ENCODE results near the gene GART. TPM values are rescaled to one million over a fixed set of nuclear protein-coding genes. Genes with fewer than 3 reads are reported as not detected.
"Not testable (repeated sequence)": the region's sequence is repeated elsewhere in the genome, so short reads cannot be mapped to it uniquely, and the experiment has no call there.

The GART gene
- total RNA-seq (2014; rRNA removed): 131 and 156 TPM in 2 replicates
- 34.7 TPM for polyA plus RNA-seq (2012)

DNA sequence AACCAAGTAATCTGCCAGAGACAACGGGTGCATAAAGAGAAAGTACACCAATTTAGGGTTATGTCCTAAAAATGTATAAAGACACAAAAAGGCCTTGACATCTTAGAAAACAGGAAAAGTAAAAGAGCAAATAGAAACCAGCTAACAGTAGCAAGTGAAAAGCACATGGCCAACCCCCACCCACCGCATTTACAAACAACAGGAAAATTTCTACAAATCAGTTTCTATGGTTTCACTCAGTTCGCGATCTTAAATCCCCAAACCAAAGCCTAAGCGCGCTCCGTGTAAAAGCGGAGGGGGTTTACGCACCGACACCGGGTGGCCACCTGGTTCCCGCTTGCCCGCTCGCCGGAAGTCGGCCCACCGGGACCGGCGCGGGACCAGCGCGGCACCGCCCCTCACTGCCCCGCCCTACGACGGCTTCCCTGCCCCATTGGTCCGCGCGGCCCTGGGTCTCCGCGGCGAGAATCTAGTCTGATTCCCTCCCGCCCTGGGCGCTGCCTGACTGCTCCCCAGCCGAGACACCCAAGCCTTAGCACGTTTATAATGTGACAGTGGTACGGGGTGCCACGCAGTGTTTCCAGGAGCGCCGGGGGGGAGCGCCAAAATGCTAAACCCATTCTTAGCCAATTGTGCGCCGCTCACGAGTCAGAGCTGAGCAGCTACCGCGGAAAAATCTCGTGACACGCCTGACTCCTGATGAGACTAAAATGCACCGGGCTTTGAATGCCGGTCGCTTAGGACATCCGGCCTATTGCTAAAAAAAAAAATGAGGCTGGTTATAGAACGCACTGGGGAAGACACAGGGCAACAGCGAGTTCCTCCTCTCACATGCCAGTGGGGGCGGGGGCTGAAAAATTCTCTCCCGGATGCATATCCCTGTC lies at the start of gene GART:
TSS of gene GART (minus strand) at position 362 of the 884 bp plus-strand sequence. CDS start 2,802 bp downstream, outside the sequence.
- peak; percentile 70 for DNase-seq (ENCODE audit: low read depth)

GRCh38 chr21:33588485-33589335 lies 46.8 kb upstream of the GART start, which contains the start of gene DONSON:
Gene DONSON (minus strand): TSS chr21:33588684. CDS start chr21:33588641, 43 bp downstream.
- peak; percentile 79 for DNase-seq (ENCODE audit: low read depth)

- peak; percentile 40 for DNase-seq (ENCODE audit: low read depth)
These were observed 46.0 kb upstream of the GART start for GRCh38 chr21:33587792-33588484.

DNA sequence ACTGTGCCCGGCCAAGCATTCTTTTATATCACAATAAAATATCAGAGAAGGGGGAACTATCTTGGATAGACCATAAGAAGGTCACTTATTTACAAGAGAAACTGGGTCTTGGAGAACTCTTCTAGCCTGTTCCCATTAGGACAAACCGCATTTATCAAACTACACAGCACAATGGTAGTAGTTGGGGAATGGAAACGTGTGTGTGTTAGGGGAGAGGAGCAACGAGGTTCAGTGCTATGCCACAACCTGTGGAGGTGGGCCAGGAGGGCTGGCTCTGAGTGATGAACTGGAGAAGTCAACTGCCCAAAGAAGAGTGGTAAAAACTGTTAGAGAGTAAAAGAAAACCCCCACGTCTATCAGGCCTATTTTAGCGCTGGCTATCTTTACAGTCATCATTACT lies 45.0 kb upstream of the GART start:
- DNase-seq (ENCODE audit: low read depth): no peak

DNA sequence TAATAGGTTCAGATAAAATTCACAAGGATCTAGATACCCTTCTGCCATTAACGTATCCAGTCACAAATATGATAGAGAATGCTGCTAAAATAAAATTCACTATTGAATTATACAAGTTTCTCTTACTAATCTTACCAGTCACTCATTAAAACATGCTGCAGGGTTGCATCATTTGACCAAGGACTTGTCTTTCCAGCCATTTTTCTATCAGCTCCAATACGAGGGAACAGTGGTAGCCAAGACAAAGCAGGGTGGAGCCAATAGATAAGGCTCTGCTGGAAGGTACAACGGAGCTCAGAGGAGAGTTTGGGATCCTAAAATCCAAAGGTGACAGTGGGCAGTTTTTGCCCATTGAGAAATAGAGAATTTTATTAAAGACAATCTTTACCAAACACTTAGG lies 42.5 kb upstream of the GART start:
- no peak for DNase-seq (ENCODE audit: low read depth)

DNA sequence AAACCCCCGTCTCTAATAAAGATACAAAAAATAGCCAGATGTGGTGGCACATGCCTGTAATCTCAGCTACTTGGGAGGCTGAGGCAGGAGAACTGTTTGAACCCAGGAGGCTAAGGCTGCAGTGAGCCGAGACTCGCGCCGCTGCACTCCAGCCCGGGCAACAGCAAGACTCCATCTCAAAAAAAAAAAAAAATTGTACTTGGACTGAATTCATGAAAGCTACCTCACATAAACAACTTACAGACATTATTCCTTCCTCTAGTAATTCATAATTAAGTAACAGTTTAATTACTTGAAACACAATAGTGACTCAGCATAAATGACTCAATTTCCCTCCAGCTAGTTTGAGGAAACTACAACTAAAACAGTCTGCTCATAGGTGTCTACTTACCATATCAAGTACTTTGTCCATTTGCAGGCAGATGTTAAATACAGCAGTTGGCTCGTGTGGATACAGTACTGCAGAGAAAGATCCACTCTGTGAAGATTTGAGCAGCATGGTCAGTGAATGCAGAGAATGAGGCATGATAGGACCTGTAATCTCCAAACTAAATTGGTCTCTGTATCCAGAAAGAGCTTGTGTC lies 37.1 kb upstream of the GART start:
- peak; percentile 14 for DNase-seq (ENCODE audit: low read depth)

DNA sequence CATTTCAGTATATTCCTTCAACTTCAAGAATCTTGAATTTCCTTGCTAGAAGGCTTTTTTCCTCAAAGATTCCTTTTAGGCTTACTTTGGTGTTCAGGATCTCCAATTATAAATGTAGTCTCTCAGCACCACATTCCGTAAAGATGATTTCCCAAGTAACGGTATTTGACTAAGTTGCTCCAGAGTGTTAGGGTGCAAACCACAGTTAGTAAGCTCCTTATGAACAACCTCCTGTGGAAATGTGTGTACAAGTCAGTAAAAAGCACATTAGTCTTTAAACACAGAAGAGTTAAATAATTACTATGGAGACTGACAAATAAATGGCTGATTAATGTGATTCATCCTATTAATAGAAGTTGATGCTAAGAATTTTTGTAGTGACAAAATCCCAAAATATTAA lies 36.3 kb upstream of the GART start:
- peak; percentile 30 for DNase-seq (ENCODE audit: low read depth)

GRCh38 chr21:33576741-33577141 lies 34.8 kb upstream of the GART start:
- DNase-seq (ENCODE audit: low read depth): not testable (repeated sequence)

DNA sequence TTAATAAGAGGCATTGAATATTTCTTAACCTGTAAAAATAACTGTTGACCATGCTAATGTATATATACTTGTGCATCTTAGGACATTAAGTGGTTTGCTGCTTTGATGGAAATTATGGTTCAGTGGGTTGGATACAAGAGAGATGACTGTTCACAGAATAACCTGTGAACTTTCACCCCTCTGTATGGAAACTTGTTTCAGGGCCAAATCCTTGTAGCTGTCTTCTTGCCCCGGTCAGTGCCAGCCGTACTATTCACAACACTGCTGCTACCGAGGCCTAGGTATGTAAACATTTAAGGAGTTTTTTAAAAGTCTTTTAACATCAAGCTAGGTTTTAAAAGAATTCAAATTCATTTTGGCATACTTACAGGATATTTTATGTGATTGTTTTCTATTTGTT lies 30.4 kb upstream of the GART start:
- no peak for DNase-seq (ENCODE audit: low read depth)

- DNase-seq (ENCODE audit: low read depth): no peak
These were observed 28.1 kb upstream of the GART start for GRCh38 chr21:33569991-33570390.

DNA sequence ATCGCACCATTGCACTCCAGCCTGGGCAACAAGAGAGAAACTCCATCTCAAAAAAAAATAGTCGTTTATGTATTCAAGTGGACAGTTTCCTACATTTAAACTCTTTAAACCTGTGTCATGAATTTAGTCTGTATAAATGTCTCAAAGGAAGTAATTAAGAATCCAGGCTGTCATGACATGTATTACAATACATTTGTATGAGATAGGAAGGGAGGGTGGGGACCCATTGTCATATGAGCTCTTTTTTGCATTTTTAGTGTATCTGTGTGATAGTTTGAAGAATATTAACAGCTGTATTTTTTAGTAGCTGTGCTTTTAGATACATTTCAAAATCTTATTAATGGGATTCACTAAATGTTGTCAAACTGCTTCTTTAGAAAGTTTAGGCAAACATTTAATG lies 26.5 kb upstream of the GART start:
- no peak for DNase-seq (ENCODE audit: low read depth)

GRCh38 chr21:33567914-33568313 lies 26.0 kb upstream of the GART start:
- no peak for DNase-seq (ENCODE audit: low read depth)

DNA sequence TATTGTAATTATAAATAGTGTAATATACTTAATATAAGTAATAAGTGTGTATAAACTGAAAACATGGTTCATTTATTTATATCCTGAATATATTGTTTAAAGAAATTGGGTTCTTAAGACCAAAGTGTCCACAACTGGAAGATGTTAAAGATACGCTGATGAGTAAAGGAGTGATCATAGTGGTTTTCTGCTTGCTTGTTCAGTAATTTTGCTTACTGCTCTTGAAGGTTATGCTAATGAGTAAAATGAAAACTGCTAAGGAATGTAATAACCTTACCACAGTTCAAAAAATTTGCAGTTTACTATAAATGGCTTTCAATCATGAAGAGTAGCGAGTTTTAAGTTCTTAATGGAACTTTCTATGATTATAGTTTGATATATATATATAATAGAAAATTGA lies 24.6 kb upstream of the GART start:
- no peak for DNase-seq (ENCODE audit: low read depth)

GRCh38 chr21:33562389-33562788 lies 20.5 kb upstream of the GART start:
- DNase-seq (ENCODE audit: low read depth): no peak

DNA sequence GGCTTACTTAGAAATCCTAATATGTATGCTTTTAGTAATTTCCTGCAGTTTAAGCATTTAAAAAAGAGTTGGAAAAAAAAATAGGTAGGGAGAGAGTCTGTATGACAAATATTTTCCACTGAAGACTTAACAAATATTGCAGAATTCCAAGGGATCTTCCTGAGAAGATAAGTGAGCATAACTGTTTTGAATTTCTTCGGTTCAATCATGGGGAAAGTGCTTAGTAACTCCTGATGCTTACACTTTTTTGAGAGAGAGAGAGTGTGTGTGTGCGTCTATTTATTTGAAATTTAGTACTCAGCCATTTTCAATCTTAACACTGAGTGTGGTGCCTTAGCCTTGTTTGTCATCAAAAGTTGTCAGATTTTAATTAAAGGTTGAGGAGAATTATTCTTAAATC lies 19.5 kb upstream of the GART start:
- DNase-seq (ENCODE audit: low read depth): no peak

GRCh38 chr21:33560965-33561364 lies 19.0 kb upstream of the GART start:
- no peak for DNase-seq (ENCODE audit: low read depth)

DNA sequence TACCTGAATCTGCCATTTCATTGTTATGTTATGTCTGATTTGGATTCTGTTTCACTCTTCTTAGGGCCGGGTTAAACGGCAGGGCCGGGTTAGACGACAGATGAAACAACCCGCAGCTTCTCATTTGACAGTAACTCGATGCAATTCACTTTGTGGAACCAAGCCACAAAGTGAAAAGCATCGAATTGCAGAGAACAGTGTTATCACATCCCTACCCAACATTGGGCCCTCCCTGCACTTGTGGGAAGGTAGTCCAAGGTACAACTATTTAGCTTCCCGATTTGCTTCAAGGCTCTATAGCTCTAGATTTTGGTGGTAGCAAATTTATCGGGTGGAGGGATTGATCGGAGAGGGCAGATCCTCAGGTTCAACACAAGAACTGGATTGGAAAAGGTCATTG lies 17.9 kb upstream of the GART start:
- DNase-seq (ENCODE audit: low read depth): no peak

DNA sequence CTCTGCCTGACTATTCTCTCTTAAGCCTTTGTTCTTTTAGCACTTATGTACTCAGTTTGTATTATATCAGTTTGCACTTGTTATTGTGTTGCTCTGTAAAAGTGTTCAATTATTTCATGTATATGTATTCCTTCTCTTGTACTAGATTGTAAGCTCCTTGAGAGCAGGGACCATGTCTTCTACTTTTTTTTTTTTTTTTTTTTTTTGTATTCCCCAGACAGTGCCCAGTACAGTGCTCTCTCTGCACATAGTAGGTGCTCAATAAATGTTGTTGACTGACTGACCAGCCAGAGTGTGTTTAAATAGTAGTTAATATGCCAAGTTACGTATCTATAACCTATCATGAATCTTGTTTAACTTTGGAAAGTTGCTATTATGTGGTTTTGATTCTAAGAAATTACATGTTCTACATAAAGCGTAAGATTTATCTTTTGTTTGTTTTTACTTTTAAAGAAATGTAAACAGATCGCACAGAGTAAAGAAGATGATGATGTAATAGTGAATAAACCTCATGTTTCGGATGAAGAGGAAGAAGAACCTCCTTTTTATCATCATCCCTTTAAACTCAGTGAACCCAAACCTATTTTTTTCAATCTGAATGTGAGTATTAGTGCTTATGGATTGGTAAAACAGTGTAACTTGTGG lies 17.0 kb upstream of the GART start:
- no peak for DNase-seq (ENCODE audit: low read depth)

GRCh38 chr21:33557447-33557846 lies 15.5 kb upstream of the GART start:
- no peak for DNase-seq (ENCODE audit: low read depth)

GRCh38 chr21:33554982-33555344 lies 13.0 kb upstream of the GART start:
- DNase-seq (ENCODE audit: low read depth): no peak

Measured in LHCN-M2 (cell line).